Activated T-helper 1 cell treated with Interleukin-2 at 50 U/mL for 16 hours (primary cell): ENCODE results near the gene GCH1.
A peak's percentile ranks its signal among the peaks of the same experiment; 100 is the strongest.
"Not testable (repeated sequence)": the region's sequence is repeated elsewhere in the genome, so short reads cannot be mapped to it uniquely, and the experiment has no call there.

Source experiments
- DNase-seq: peaks from one replicate; pipeline ENCODE4 v3.0.0-alpha.2; 2020; ENCODE audit warnings: low read depth

Gene GCH1

DNA sequence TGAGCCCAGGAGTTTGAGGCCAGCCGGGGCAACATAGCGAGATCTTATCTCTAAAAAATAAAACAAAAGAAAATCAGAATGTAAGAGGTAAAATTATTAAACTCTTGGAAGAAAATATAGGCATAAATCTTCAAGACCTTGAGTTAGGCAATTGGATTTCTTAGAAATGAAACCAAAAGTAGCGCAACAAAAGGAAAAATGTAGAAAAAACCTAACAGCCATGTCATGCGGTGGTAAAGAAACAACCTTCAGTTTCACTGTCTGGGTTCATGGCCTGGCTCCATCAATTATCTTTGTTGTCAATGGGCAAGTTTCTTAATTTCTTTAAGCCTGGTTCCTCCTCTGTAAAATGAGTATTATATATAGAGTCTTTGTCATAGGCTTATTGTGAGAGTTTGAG, 5.6 kb upstream of the GCH1 start:
- no peak for DNase-seq

- no peak for DNase-seq
Measured at GRCh38 chr14:54906075-54906474, 3.4 kb upstream of the GCH1 start.

DNA sequence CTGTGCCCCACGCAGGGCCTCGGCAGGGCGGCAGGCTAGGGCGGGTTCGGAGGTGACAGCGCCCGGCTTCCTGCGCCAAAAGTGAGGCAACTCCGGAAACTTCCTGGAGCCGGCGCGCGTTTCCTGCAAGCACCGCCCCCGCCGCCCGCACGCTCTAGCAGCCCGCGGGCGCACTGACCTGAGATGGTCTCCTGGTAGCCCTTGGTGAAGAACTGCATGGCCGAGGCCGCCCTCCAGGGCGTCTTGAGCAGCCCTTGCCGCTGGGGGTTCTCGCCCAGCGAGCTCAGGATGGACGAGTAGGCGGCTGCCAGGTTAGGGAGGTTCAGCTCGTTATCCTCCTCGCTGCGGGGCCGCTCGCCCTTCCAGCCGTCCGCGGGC, 494 bp downstream of the GCH1 start:
- peak; percentile 74 for DNase-seq

DNA sequence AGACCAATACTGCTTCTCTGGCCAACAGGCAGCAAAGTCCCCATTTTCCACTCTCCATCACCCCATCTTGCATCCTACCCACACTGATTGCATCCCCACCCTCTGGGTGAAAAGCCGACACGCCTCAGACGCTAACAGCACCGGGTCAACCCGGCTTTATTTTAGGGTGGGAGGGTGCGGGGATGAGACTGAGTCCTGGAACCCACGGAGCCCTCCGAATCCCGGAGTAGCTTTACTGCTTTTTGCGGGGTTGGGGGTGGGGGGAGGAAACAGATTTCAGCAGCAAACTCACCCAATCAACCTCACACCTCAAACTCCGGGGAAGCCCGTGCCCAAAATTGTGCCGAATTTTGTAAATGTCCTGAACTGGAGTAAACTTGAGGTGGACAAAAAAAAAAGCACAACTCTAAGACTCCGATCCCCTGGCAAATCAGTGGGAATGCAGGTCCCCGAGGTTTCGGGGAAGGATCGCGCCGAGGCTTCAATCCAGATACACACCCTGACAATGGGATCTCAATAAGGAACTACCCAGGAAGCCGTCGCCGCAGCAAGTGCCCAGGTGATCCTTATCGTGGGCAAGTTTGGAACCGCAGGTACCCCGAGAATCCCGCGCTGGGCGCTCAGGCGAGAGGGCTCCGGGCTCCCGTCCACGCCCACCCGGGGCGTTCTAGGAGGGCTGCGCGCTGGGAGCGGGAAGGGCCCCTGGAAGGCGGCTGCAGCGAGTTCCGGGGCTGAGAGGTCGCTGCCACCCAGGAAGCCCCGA, 1.1 kb downstream of the GCH1 start:
- DNase-seq: peak; percentile 3

- no peak for DNase-seq
Measured at GRCh38 chr14:54899573-54899972, 3.1 kb downstream of the GCH1 start.

GRCh38 chr14:54897809-54898555, 4.6 kb downstream of the GCH1 start:
- not testable (repeated sequence) for DNase-seq

DNA sequence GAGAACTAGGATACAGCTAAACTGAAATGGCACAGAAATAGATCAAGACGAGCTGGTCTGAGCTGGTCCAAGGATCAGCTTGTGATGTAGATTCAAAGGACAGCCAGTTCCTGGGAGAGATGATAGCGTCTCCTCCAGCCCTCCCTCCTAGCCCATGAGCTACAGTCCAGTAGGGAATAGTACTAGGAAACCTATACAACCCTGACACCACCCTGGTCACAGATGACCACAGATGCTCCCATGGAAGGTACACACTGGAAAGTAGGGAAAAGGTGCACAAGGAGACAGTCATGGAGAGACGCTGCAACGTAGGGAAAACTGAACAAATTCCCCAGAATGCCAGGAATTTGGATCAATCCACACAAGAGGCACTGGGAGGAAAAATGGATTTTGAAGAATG, 6.9 kb downstream of the GCH1 start:
- DNase-seq: no peak

DNA sequence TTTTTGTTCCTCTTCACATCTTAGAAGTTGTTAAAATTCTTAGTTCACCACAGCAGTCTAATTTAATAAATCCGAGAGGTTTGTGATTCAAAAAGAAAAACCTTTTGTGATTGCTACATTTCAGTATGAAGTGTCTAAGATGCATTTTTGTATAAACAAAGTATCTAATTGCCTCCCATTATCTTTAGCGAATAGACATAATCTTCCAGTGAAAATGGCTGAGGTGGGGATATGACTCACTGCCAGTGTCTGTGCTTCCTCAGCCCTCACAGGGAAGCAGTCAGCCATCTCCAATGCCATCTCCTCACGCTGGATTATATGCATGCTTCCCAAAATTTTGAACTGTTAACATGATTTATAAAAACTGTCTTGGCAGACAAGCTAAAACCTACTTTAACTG, 7.6 kb downstream of the GCH1 start:
- no peak for DNase-seq

- no peak for DNase-seq
Measured at GRCh38 chr14:54893151-54893760, 9.4 kb downstream of the GCH1 start.

GRCh38 chr14:54891471-54892245, 11.0 kb downstream of the GCH1 start:
- DNase-seq: no peak

DNA sequence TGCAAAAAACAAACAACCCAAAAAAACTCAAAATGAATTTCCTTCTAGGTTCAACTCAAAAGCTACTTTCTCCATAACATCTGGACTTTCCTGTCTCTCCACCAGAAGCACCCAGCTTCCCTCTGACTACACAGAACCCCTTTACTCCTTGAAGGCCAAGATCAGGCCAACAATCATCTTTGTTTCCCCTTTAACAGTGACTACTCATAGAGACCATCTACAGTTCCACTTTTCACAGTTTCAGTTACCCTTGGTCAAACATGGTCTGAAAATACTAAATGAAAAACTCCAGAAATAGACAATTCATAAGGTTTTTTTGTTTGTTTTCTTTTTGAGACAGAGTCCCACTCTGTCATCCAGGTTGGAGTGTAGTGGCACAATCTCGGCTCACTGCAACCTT, 11.8 kb downstream of the GCH1 start:
- no peak for DNase-seq

DNA sequence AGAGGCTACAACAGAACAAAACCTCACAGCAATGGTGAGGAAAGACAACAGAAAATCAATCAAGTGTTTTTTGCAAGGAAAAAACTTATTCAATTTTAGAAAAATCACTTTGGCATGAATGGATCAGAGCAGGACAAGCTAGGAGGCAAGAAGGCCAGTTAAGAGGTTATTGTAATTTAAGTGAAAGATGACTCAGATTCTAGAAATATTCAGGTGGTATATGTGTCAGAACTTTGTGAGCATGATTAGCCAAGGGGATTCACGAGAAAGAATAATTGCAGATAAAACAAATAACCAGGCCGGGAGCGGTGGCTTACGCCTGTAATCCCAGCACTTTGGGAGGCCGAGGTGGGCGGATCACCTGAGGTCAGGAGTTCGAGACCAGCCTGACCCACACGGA, 12.7 kb downstream of the GCH1 start:
- no peak for DNase-seq

DNA sequence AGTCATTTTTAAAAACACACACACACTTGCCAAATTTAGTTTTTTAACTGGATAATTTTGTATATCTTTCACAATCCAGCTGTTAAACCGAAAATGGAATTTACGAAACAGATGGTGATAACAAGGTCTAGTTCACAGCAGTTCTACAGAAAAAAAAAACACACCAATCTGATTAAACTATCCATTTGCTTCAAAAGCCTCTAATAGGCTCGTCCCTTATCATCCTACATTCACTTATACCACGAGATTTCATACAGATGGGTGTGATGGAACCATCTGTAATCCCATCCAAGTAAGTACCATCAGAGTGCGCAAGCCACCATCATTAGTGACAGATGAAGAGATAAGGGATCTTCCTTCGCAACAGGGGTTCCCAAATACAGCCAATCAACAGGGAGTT, 20.1 kb downstream of the GCH1 start:
- DNase-seq: no peak

DNA sequence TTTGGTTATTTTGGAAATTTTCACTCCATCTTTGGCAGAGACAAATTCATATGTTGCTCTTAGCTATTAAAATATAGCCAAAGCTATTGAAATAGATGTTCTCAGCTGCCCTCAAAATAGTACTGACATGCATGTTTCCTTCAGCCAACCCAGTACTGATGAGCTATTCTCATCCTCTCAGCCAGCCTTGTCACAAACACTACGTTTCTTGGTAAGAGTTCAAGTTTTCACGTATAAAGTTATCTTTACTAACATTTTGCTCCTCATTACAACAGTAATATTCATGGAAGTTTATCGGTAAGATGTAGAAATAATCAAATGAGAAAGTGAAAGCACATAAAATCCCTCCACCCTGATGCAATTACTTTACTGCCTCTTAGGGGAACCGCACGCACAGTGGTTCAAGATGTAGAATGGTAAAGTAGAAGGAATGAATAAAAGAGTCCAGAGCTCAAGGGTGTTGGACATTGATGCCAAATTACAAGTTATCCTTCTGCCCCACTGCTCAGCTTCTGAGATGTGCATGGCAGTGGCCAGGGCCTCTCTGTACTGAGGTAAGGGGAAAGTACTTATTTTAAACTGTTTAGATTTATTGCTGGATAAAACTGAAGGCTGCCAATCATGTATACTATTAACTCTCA, 20.7 kb downstream of the GCH1 start:
- no peak for DNase-seq

GRCh38 chr14:54881235-54881760, 21.3 kb downstream of the GCH1 start:
- no peak for DNase-seq

DNA sequence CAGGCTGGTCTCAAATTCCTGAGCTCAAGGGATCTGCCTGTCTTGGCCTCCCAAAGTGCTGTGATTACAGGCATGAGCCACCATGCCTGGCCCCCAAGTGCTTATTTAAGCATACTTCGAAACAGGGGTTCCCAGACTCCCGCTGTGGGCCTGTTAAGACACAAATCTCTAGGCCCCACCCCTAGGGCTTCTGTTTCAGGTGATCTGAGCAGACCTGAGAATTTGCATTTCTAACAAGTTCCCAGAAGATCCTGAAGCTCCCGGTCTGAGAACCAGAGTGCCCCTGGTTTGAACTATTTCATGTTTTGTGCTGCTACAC, 25.0 kb downstream of the GCH1 start:
- no peak for DNase-seq

GRCh38 chr14:54877015-54877702, 25.5 kb downstream of the GCH1 start:
- no peak for DNase-seq

GRCh38 chr14:54875648-54876047, 27.0 kb downstream of the GCH1 start:
- DNase-seq: not testable (repeated sequence)

DNA sequence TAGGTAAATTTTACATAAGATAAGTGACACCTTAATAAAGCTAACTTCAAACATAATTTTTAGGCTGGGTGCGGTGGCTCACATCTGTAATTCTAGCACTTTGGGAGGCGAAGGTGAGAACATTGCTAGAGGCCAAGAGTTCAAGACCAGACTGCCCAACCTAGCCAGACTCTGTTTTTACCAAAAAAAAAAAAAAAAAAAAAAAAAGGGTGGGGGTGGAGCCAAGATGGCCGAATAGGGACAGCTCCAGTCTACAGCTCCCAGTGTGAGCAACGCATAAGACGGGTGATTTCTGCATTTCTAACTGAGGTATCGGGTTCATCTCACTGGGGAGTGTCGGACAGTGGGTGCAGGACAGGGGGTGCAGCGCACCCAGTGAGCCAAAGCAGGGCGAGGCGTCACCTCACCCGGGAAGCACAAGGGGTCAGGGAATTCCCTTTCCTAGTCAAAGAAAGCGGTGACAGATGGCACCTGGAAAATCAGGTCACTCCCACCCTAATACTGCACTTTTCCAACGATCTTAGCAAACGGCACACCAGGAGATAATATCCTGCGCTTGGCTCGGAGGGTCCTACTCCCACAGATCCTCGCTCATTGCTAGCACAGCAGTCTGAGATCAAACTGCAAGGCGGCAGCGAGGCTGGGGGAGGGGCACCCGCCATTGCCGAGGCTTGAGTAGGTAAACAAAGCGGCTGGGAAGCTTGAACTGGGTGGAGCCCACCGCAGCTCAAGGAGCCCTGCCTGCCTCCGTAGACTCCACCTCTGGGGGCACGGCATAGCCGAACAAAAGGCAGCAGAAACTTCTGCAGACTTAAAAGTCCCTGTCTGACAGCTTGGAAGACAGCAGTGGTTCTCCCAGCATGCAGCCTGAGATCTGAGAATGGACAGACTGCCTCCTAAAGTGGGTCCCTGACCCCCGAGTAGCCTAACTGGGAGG, 32.2 kb downstream of the GCH1 start:
- peak; percentile 31 for DNase-seq

GRCh38 chr14:54867011-54867410, 35.6 kb downstream of the GCH1 start:
- no peak for DNase-seq
